Measurements from ENCODE around the gene NBPF3. TPM values are rescaled to one million over a fixed set of nuclear protein-coding genes. Genes with fewer than 3 reads are reported as not detected.

Gene NBPF3
- total RNA-seq, 2 donors from 2014 or later = 4.7 to 8.0 TPM

- H3K4me1 ChIP-seq = no peaks in the 10 kb centered on the region
- intact Hi-C loops (cut with DNase I) = no loop called here
- H3K27ac ChIP-seq = no peak overlapping the region
- no peak overlapping the region for H3K9ac ChIP-seq (ENCODE audit: low read depth in 2 of 2, low read length in 2 of 2)
- H3K27me3 ChIP-seq = no peaks in the 10 kb centered on the region
- no peak for TF ChIP-seq CTCF (IDR thresholded peaks at IDR 0.05)
- no peaks in the 10 kb centered on the region for H3K9me3 ChIP-seq
- no peak for DNase-seq
- H3K4me3 ChIP-seq = no peak overlapping the region
- H3K36me3 ChIP-seq = no peaks in the 10 kb centered on the region
These were observed 55.4 kb downstream of the NBPF3 start for GRCh38 chr1:21495225-21495820.

GRCh38 chr1:21496063-21496462 is 56.1 kb downstream of the NBPF3 start:
- H3K4me1 ChIP-seq = no peaks in the 10 kb centered on the region
- no peak overlapping the region for H3K9ac ChIP-seq (ENCODE audit: low read depth in 2 of 2, low read length in 2 of 2)
- no peak overlapping the region for H3K27ac ChIP-seq
- TF ChIP-seq CTCF (IDR thresholded peaks at IDR 0.05) = no peak
- no peaks in the 10 kb centered on the region for H3K36me3 ChIP-seq
- H3K4me3 ChIP-seq = no peak overlapping the region
- intact Hi-C loops (cut with DNase I) = no loop called here
- H3K9me3 ChIP-seq = no peaks in the 10 kb centered on the region
- no peaks in the 10 kb centered on the region for H3K27me3 ChIP-seq
- DNase-seq = no peak

- Histone ChIP-seq H3K27ac (no peak overlapping the region), H3K27me3 (no peaks in the 10 kb centered on the region), H3K36me3 (no peaks in the 10 kb centered on the region), H3K9me3 (no peaks in the 10 kb centered on the region), H3K9ac (ENCODE audit: low read depth in 2 of 2, low read length in 2 of 2) (no peak overlapping the region), H3K4me3 (no peak overlapping the region), H3K4me1 (no peaks in the 10 kb centered on the region)
- no peak for TF ChIP-seq CTCF (IDR thresholded peaks at IDR 0.05)
- intact Hi-C loops (cut with DNase I) = no loop called here
- DNase-seq = no peak
These were observed 56.9 kb downstream of the NBPF3 start for GRCh38 chr1:21496886-21497285.

- H3K36me3 ChIP-seq = no peaks in the 10 kb centered on the region
- no peak overlapping the region for H3K9ac ChIP-seq (ENCODE audit: low read depth in 2 of 2, low read length in 2 of 2)
- H3K4me3 ChIP-seq = no peak overlapping the region
- intact Hi-C loops (cut with DNase I) = no loop called here
- H3K9me3 ChIP-seq = no peaks in the 10 kb centered on the region
- H3K4me1 ChIP-seq = no peaks in the 10 kb centered on the region
- DNase-seq = no peak
- no peak overlapping the region for H3K27ac ChIP-seq
- no peaks in the 10 kb centered on the region for H3K27me3 ChIP-seq
- TF ChIP-seq CTCF (IDR thresholded peaks at IDR 0.05) = no peak
These were observed 57.6 kb downstream of the NBPF3 start for GRCh38 chr1:21497466-21498061.

GRCh38 chr1:21499283-21499950 is 59.5 kb downstream of the NBPF3 start:
- Histone ChIP-seq H3K4me1 (no peaks in the 10 kb centered on the region), H3K9me3 (no peaks in the 10 kb centered on the region), H3K27ac (no peak overlapping the region), H3K9ac (ENCODE audit: low read depth in 2 of 2, low read length in 2 of 2) (no peak overlapping the region), H3K36me3 (no peaks in the 10 kb centered on the region), H3K27me3 (no peaks in the 10 kb centered on the region), H3K4me3 (no peak overlapping the region)
- intact Hi-C loops (cut with DNase I) = no loop called here
- no peak for TF ChIP-seq CTCF (IDR thresholded peaks at IDR 0.05)
- DNase-seq = no peak
